Measurements from ENCODE around the gene PTPA. TPM values are rescaled to one million over a fixed set of nuclear protein-coding genes. Genes with fewer than 3 reads are reported as not detected.
"Not testable (repeated sequence)": the region's sequence is repeated elsewhere in the genome, so short reads cannot be mapped to it uniquely, and the experiment has no call there.

The PTPA gene
- total and polyA plus RNA-seq, 9 donors: 106 to 141 (median 122) TPM

DNA sequence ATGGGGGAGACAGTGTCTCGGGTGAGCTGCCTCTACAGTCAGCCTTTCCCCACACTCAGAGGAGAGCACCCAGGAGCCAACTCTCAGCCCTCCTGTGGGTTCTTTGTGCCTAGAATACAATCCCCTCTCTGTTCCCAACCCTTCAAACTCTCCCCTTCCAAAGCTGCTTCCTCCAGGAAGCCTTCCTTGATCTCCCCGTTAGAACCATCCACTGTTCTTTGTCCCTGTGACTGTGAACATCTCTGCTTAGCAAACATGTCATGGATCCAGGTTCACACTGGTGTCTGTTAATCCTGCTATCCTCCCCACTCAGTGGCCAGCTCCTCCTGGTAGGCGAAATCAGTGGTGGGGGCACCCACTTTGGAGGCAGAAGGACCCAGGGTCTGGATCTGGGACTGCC lies 83.0 kb downstream of the PTPA start:
- no peak for DNase-seq
- no peaks in the 10 kb centered on the region for H3K36me3 ChIP-seq (ENCODE audit: control insufficient read depth, insufficient read depth, low read length)
- WGBS (ENCODE audit: insufficient coverage): 54% methylated on average over 2 of the region's 3 CpGs
- no peak overlapping the region for H3K27ac ChIP-seq (ENCODE audit: low read length)
- no peak overlapping the region for H3K4me3 ChIP-seq (ENCODE audit: low read length)
- peaks cover 17% of the 10 kb centered on the region for H3K4me1 ChIP-seq (ENCODE audit: control insufficient read depth, insufficient read depth, low read length)
- H3K27me3 ChIP-seq (ENCODE audit: control insufficient read depth, insufficient read depth, low read length): peaks cover 11% of the 10 kb centered on the region
- peaks cover 7% of the 10 kb centered on the region for H3K9me3 ChIP-seq (replicated peaks; ENCODE audit: control insufficient read depth, low read depth, low read length)

DNA sequence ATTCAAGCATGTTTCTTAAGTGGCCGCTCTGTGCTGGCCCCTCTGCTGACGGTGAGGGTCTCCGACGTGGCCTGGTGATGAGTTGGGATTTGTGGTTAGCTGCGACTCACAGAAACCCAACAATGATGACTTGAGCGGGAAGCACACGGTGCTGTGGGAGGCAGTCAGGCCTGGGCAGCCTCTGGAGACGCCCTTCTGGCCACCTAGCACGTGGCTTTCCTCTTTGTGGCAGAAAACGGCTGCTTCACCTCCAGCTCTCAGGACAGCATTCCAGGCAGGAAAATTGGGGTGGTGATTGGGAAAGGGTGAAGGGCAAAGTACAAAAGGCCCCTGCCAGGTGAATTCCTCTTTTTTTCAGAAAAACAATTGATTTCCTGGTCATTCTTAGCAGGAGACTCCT lies 84.4 kb downstream of the PTPA start:
- DNase-seq: no peak
- H3K9me3 ChIP-seq (replicated peaks; ENCODE audit: control insufficient read depth, low read depth, low read length): peaks cover 7% of the 10 kb centered on the region
- no peak overlapping the region for H3K27ac ChIP-seq (ENCODE audit: low read length)
- peaks cover 17% of the 10 kb centered on the region for H3K4me1 ChIP-seq (ENCODE audit: control insufficient read depth, insufficient read depth, low read length)
- no peaks in the 10 kb centered on the region for H3K36me3 ChIP-seq (ENCODE audit: control insufficient read depth, insufficient read depth, low read length)
- no peak overlapping the region for H3K4me3 ChIP-seq (ENCODE audit: low read length)
- 77% methylated on average over 8 of the region's 10 CpGs for WGBS (ENCODE audit: insufficient coverage)
- peaks cover 11% of the 10 kb centered on the region for H3K27me3 ChIP-seq (ENCODE audit: control insufficient read depth, insufficient read depth, low read length)

DNA sequence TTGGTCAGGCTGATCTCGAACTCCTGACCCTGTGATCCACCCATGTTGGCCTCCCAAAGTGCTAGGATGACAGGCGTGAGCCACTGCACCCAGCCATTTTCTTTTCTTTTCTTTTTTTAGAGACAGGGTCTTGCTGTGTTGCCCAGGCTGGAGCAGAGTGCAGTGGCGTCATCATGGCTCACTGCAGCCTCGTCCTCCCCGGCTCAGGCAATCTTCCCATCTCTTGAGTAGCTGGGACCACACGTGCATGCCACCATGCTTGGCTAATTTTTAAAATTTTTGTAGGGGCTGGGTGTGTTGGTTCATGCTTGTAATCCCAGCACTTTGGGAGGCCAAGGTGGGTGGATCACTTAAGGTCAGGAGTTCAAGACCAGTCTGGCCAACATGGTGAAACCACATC lies 85.8 kb downstream of the PTPA start:
- H3K4me3 ChIP-seq (ENCODE audit: low read length); DNase-seq; H3K27ac ChIP-seq (ENCODE audit: low read length); H3K9me3 ChIP-seq (replicated peaks; ENCODE audit: control insufficient read depth, low read depth, low read length); H3K36me3 ChIP-seq (ENCODE audit: control insufficient read depth, insufficient read depth, low read length): not testable (repeated sequence)
- Histone ChIP-seq H3K27me3 (ENCODE audit: control insufficient read depth, insufficient read depth, low read length) (peaks cover 11% of the 10 kb centered on the region), H3K4me1 (ENCODE audit: control insufficient read depth, insufficient read depth, low read length) (peaks cover 17% of the 10 kb centered on the region)
- 84% methylated on average over 4 of the region's 6 CpGs for WGBS (ENCODE audit: insufficient coverage)

DNA sequence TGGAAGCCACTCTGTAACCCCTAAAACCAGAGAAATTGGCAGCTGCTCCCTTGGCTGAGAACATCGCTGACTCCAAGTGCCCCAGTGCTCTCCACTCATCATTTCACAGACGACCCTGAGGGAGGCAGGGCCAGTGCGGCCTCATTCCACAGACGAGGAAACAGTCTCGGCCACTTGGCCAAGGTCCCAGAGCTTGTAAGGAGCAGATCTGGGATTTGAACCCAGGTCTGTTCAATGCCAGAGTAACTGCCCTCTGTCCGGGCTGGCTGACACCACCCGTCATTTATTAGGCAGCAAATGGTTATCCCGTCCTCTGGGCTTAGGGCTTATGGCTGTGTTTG lies 86.7 kb downstream of the PTPA start:
- no peak for DNase-seq
- peaks cover 21% of the 10 kb centered on the region for H3K4me1 ChIP-seq (ENCODE audit: control insufficient read depth, insufficient read depth, low read length)
- 15% methylated on average over 8 of the region's 8 CpGs for WGBS (ENCODE audit: insufficient coverage)

More for the DNA sequence above, 86.7 kb downstream of the PTPA start:
- no peak overlapping the region for H3K27ac ChIP-seq (ENCODE audit: low read length)
- H3K27me3 ChIP-seq (ENCODE audit: control insufficient read depth, insufficient read depth, low read length): peaks cover 11% of the 10 kb centered on the region
- no peaks in the 10 kb centered on the region for H3K36me3 ChIP-seq (ENCODE audit: control insufficient read depth, insufficient read depth, low read length)
- H3K9me3 ChIP-seq (replicated peaks; ENCODE audit: control insufficient read depth, low read depth, low read length): no peaks in the 10 kb centered on the region
- no peak overlapping the region for H3K4me3 ChIP-seq (ENCODE audit: low read length)

Other genes starting within 250 kb of the PTPA start
- gene KYAT1, start 229.5 kb upstream of the PTPA start, total RNA-seq: 4.7 TPM
- 1 to 10 TPM; 4.2 to 8.8 (median 5.8) TPM for gene KYAT1, start 229.5 kb upstream of the PTPA start, polyA plus RNA-seq (ENCODE audit: insufficient read depth in 1 of 8, insufficient read length in 8 of 8, low replicate concordance in 1 of 8)
- 10.6 TPM for gene LRRC8A, start 229.3 kb upstream of the PTPA start, total RNA-seq
- gene LRRC8A, start 229.3 kb upstream of the PTPA start, polyA plus RNA-seq (ENCODE audit: insufficient read depth in 1 of 8, insufficient read length in 8 of 8, low replicate concordance in 1 of 8): 10 to 100 TPM; 15.7 to 29.1 (median 21.7) TPM
- 23.9 TPM for gene PHYHD1, start 190.4 kb upstream of the PTPA start, total RNA-seq
- gene PHYHD1, start 190.4 kb upstream of the PTPA start, polyA plus RNA-seq (ENCODE audit: insufficient read depth in 1 of 8, insufficient read length in 8 of 8, low replicate concordance in 1 of 8): 10 to 100 TPM; 30.6 to 47.6 (median 39.0) TPM
- gene DOLK, start 163.8 kb upstream of the PTPA start, total RNA-seq: 8.0 TPM
- 10 to 100 TPM in 2 of 8 donors, 1 to 10 TPM in 6; 7.9 to 11.6 (median 9.3) TPM for gene DOLK, start 163.8 kb upstream of the PTPA start, polyA plus RNA-seq (ENCODE audit: insufficient read depth in 1 of 8, insufficient read length in 8 of 8, low replicate concordance in 1 of 8)
- gene NUP188, start 163.7 kb upstream of the PTPA start, total RNA-seq: 21.7 TPM
- gene NUP188, start 163.7 kb upstream of the PTPA start, polyA plus RNA-seq (ENCODE audit: insufficient read depth in 1 of 8, insufficient read length in 8 of 8, low replicate concordance in 1 of 8): 10 to 100 TPM; 28.0 to 41.5 (median 34.3) TPM
- gene SH3GLB2, start 83.1 kb upstream of the PTPA start, total RNA-seq: 59.4 TPM
- gene SH3GLB2, start 83.1 kb upstream of the PTPA start, polyA plus RNA-seq (ENCODE audit: insufficient read depth in 1 of 8, insufficient read length in 8 of 8, low replicate concordance in 1 of 8): 10 to 100 TPM; 45.4 to 80.6 (median 65.8) TPM
- 14.7 TPM for gene MIGA2, start 74.8 kb upstream of the PTPA start, total RNA-seq
- gene MIGA2, start 74.8 kb upstream of the PTPA start, polyA plus RNA-seq (ENCODE audit: insufficient read depth in 1 of 8, insufficient read length in 8 of 8, low replicate concordance in 1 of 8): 10 to 100 TPM; 12.4 to 18.2 (median 15.5) TPM
- 7.5 TPM for gene DOLPP1, start 30.3 kb upstream of the PTPA start, total RNA-seq
- 10 to 100 TPM in 6 of 8 donors, 1 to 10 TPM in 2; 9.3 to 13.2 (median 10.8) TPM for gene DOLPP1, start 30.3 kb upstream of the PTPA start, polyA plus RNA-seq (ENCODE audit: insufficient read depth in 1 of 8, insufficient read length in 8 of 8, low replicate concordance in 1 of 8)
- 26.0 TPM for gene CRAT, start 622 bp upstream of the PTPA start, total RNA-seq
- 10 to 100 TPM; 34.0 to 54.9 (median 43.6) TPM for gene CRAT, start 622 bp upstream of the PTPA start, polyA plus RNA-seq (ENCODE audit: insufficient read depth in 1 of 8, insufficient read length in 8 of 8, low replicate concordance in 1 of 8)
- 7.2 TPM for gene IER5L, start 66.8 kb downstream of the PTPA start, total RNA-seq
- 1 to 10 TPM; 4.0 to 7.4 (median 6.4) TPM for gene IER5L, start 66.8 kb downstream of the PTPA start, polyA plus RNA-seq (ENCODE audit: insufficient read depth in 1 of 8, insufficient read length in 8 of 8, low replicate concordance in 1 of 8)